WTC11 (cell line): ENCODE data around the gene GSS.

Experiments used
- CTCF ChIP-seq: fragments of 200-600 bp; IDR thresholded peaks from 2 replicates; pipeline ENCODE4 v1.8.0; 2022; ENCODE audit warnings: antibody characterized with exemption
- E2F1 ChIP-seq: sonication (generic); formaldehyde crosslinking; IDR thresholded peaks from 2 replicates; pipeline ENCODE4 v1.8.0; 2022; ENCODE audit warnings: mild to moderate bottlenecking, missing genetic modification reagents
- EMX1 ChIP-seq: fragments of 250-450 bp; sonication (Bioruptor Pico); IDR thresholded peaks from 2 replicates; pipeline ENCODE4 v1.8.0; 2021; ENCODE audit warnings: mild to moderate bottlenecking
- JUN ChIP-seq: sonication (generic); formaldehyde crosslinking; IDR thresholded peaks from 2 replicates; pipeline ENCODE4 v1.8.0; 2023; ENCODE audit warnings: mild to moderate bottlenecking, missing genetic modification reagents
- TP53 ChIP-seq: sonication (generic); formaldehyde crosslinking; IDR thresholded peaks from 2 replicates; pipeline ENCODE4 v1.8.1; 2023; ENCODE audit warnings: mild to moderate bottlenecking, missing genetic modification reagents
- ZNF423 ChIP-seq: fragments of 250-450 bp; sonication (Bioruptor Pico); IDR thresholded peaks from 2 replicates; pipeline ENCODE4 v2.1.2; 2022; ENCODE audit warnings: mild to moderate bottlenecking, moderate library complexity

- no peak for TF ChIP-seq CTCF
- no peak for TF ChIP-seq ZNF423 (CRISPR knock-in tag)
- no peak for TF ChIP-seq EMX1
- TF ChIP-seq TP53 = no peak
- TF ChIP-seq JUN = no peak
- no peak for TF ChIP-seq E2F1 (CRISPR knock-in tag)
These were observed 4.0 kb downstream of the GSS start for GRCh38 chr20:34951652-34952051.
